Nephron (organoid): ENCODE data around the gene PRDM16.
A peak's percentile ranks its signal among the peaks of the same experiment; 100 is the strongest.

ENCODE experiments used
- H3K27ac Mint-ChIP-seq, 3 experiments: 2 replicates each; pipeline ENCODE4 v1.8.0; 2020; ENCODE audit warnings: mixed read lengths in 3 of 3, mild to moderate bottlenecking in 2 of 3, moderate library complexity in 1 of 3
- H3K27me3 Mint-ChIP-seq: 2 replicates; pipeline ENCODE4 v1.8.0; 2021; ENCODE audit warnings: low read depth, mild to moderate bottlenecking, moderate library complexity, mixed read lengths
- H3K36me3 Mint-ChIP-seq: 2 replicates; pipeline ENCODE4 v1.8.0; 2020; ENCODE audit warnings: low read depth, mixed read lengths
- H3K4me1 Mint-ChIP-seq: 2 replicates; pipeline ENCODE4 v1.8.0; 2020; ENCODE audit warnings: mixed read lengths
- H3K4me3 Mint-ChIP-seq, 3 experiments: 2 replicates each; pipeline ENCODE4 v1.8.0; 2020; ENCODE audit warnings: mild to moderate bottlenecking in 3 of 3, mixed read lengths in 3 of 3, moderate library complexity in 2 of 3
- H3K9me3 Mint-ChIP-seq: 2 replicates; pipeline ENCODE4 v1.8.0; 2020; ENCODE audit warnings: mixed read lengths
- CTCF ChIP-seq, 3 experiments: fragments of 200-600 bp; sonication (generic); IDR thresholded peaks; one replicate each; pipeline ENCODE4 v1.5.0; 2021; ENCODE audit warnings: antibody characterized with exemption in 3 of 3; ENCODE audit not compliant: unreplicated experiment in 3 of 3

PRDM16 gene

DNA sequence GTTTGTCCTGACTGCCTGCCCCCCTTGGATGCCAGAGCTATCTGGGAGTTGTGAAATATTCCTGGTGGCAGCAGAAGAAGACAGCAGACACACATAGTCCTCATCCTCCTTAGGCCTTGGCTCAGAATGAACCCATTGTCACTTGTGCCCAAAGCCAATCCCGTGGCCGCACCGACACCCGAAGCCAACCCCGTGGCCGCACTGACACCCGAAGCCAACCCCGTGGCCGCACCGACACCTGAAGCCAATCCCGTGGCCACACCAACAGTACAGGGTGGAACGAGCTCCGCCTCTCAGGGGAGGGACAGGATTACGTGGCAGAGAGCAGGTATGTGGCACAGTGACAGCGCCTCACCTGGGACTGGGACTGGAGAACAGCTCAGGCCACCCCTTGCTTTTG is 186.7 kb downstream of the PRDM16 start:
- TF ChIP-seq CTCF (IDR thresholded peaks at IDR 0.05; ENCODE audit: unreplicated experiment in 3 of 3), result no peak
- H3K27me3 Mint-ChIP-seq, result peaks cover 41% of the 10 kb centered on the region
- H3K4me3 Mint-ChIP-seq, result no peak overlapping the region
- no peak overlapping the region for H3K27ac Mint-ChIP-seq
- peaks cover 4% of the 10 kb centered on the region for H3K36me3 Mint-ChIP-seq
- H3K9me3 Mint-ChIP-seq, result peaks cover 11% of the 10 kb centered on the region
- H3K4me1 Mint-ChIP-seq, result peaks cover 8% of the 10 kb centered on the region

GRCh38 chr1:3257788-3258187 is 188.8 kb downstream of the PRDM16 start:
- peaks cover 11% of the 10 kb centered on the region for H3K9me3 Mint-ChIP-seq
- no peak for TF ChIP-seq CTCF (IDR thresholded peaks at IDR 0.05; ENCODE audit: unreplicated experiment in 3 of 3)
- H3K36me3 Mint-ChIP-seq, result peaks cover 4% of the 10 kb centered on the region
- no peak overlapping the region for H3K27ac Mint-ChIP-seq
- H3K4me1 Mint-ChIP-seq, result peaks cover 8% of the 10 kb centered on the region
- H3K4me3 Mint-ChIP-seq, result no peak overlapping the region
- peaks cover 40% of the 10 kb centered on the region for H3K27me3 Mint-ChIP-seq

DNA sequence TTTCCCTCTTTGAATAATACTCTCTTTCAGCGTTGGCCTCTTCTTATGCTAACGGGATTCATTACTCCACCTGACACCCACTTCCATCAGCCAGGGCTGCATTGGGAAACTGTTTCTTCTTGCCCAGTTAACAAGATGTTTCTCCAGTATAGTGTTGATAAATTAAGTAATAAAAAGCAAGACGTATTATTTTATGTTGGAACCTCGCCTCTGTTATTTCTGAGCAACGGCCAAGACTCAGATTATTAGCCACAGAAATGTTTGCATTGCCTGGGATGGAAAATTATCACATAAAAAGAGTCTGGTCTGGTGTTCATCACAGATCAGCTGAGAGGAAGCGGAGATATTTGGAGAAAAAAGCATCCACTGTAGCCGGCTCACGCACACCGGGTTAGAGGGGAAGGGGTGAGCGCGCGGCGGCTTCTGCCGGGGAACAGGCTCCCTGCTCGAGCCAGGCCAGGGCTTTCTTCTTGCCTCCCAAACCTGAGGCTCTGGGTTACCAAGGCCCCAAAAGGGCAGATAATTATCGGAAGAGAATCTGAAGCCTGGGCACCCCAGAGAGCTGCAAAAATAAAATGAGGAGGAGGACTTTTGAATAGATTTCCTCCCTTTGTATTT is 189.5 kb downstream of the PRDM16 start:
- Mint-ChIP-seq H3K36me3 (peaks cover 4% of the 10 kb centered on the region), H3K4me3 (no peak overlapping the region), H3K27ac (peak overlapping the region; percentile 18 to 38 (median 20)), H3K9me3 (peaks cover 11% of the 10 kb centered on the region), H3K27me3 (peaks cover 44% of the 10 kb centered on the region), H3K4me1 (peaks cover 8% of the 10 kb centered on the region)
- no peak for TF ChIP-seq CTCF (IDR thresholded peaks at IDR 0.05; ENCODE audit: unreplicated experiment in 3 of 3)

DNA sequence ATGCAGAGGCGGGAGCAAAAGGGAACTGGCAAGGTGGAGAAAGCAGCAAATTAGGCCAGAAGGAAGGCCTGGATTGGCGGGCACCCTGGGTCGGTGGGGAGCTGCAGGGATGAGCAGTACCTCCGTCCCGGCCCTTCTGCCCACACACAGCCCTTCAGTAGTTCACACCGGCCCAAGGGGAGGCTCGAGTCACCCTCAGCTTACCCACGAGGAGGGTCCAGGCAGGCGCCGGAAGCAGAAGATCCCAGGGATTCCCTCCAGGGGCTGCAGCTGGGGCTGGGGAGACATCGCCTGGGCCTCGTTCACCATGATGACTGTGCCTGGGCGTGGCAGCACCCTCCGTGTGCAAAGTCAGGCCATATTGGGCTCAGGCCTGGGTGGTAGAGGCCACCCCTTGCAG is 190.0 kb downstream of the PRDM16 start:
- H3K9me3 Mint-ChIP-seq, result peaks cover 7% of the 10 kb centered on the region
- peak overlapping the region in 2 of 3 experiments; percentile 18 to 38 for H3K27ac Mint-ChIP-seq
- H3K4me1 Mint-ChIP-seq, result peaks cover 8% of the 10 kb centered on the region
- H3K4me3 Mint-ChIP-seq, result no peak overlapping the region
- no peak for TF ChIP-seq CTCF (IDR thresholded peaks at IDR 0.05; ENCODE audit: unreplicated experiment in 3 of 3)
- peaks cover 49% of the 10 kb centered on the region for H3K27me3 Mint-ChIP-seq
- H3K36me3 Mint-ChIP-seq, result peaks cover 4% of the 10 kb centered on the region

DNA sequence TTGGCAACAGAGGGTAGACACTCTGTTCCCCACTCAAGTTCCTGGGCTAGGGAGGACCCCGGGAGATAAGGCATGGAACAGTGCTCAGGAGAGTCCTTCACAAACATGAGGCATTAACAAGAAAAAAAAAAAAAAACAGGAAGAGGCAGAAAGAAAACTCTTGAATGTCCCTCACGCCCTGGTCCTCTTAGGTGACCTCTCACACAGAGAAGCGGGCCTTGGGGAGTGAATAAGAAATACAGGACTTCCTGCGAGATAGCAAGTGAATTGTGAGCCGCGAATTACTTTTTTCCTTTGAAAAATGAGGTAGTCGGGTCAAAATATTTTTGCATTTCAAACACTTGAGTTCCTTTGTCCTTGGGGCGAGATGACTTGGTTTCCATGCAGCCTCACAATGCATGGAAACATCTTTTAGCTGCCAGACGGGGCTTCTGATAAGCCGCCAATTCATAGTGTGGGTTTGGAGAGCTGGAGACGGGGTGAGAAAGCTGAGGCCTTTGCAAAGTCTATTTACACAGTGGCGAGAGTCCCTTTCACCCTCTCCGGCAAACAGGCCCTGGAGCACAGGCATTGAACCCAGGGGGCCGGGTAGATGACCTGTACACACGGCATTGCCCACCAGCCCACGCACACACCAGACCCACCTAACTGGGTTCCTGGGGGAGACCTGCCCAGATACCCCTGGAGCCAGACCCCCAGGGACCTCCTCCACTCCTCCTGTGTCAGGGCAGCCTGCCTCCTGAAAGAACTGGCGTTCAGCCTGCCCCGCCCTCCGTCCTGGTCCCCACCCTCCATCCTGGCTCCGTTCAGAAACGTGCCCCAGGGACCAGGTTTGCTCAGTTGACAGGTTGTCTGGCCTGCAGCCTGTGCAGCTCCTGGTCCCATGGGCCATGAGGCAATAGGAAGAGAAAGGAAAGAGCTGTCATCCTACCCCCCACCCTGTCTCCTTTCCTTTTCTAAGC is 192.3 kb downstream of the PRDM16 start:
- Mint-ChIP-seq H3K36me3 (peaks cover 4% of the 10 kb centered on the region), H3K9me3 (peaks cover 6% of the 10 kb centered on the region), H3K27ac (no peak overlapping the region), H3K27me3 (peaks cover 69% of the 10 kb centered on the region), H3K4me1 (peaks cover 8% of the 10 kb centered on the region), H3K4me3 (no peak overlapping the region)
- TF ChIP-seq CTCF (IDR thresholded peaks at IDR 0.05; ENCODE audit: unreplicated experiment in 3 of 3), result no peak
